HUDEP-2 (cell line): Measurements from ENCODE around the gene ARL16.
A peak's percentile ranks its signal among the peaks of the same experiment; 100 is the strongest.

Experiments used
- DNase-seq, 76 experiments: peaks; one replicate each; lab custom pipeline; 2025; ENCODE audit not compliant: unreplicated experiment in 76 of 76; lab: John Stamatoyannopoulos, UW

Gene ARL16

GRCh38 chr17:81696218-81696941 lies 12.8 kb upstream of the ARL16 start:
- DNase-seq = no peak

- DNase-seq = no peak
These were observed 12.2 kb upstream of the ARL16 start for GRCh38 chr17:81695801-81696200.

- no peak for DNase-seq
These were observed 11.6 kb upstream of the ARL16 start for GRCh38 chr17:81695211-81695610.

- no peak for DNase-seq
These were observed 11.2 kb upstream of the ARL16 start for GRCh38 chr17:81694810-81695209.

GRCh38 chr17:81693509-81694210 lies 10.1 kb upstream of the ARL16 start:
- no peak for DNase-seq

- no peak for DNase-seq
These were observed 8.0 kb upstream of the ARL16 start for GRCh38 chr17:81691608-81692007.

- no peak for DNase-seq
These were observed 7.6 kb upstream of the ARL16 start for GRCh38 chr17:81691196-81691595.

GRCh38 chr17:81690549-81690948 lies 7.0 kb upstream of the ARL16 start:
- DNase-seq = no peak

GRCh38 chr17:81690066-81690465 lies 6.5 kb upstream of the ARL16 start:
- no peak for DNase-seq

- DNase-seq = no peak
These were observed 5.0 kb upstream of the ARL16 start for GRCh38 chr17:81688616-81689015.

- DNase-seq = no peak
These were observed 4.4 kb upstream of the ARL16 start for GRCh38 chr17:81687770-81688541.

- DNase-seq = no peak
These were observed 3.0 kb upstream of the ARL16 start for GRCh38 chr17:81686614-81687013.

- DNase-seq = peak in 7 of 76 experiments; percentile 8 to 30 (median 18)
These were observed 1.5 kb upstream of the ARL16 start for GRCh38 chr17:81685108-81685507.

- peak in 10 of 76 experiments; percentile 10 to 37 (median 25) for DNase-seq
These were observed 880 bp upstream of the ARL16 start for GRCh38 chr17:81684442-81684911.

- DNase-seq = no peak
These were observed 401 bp downstream of the ARL16 start for GRCh38 chr17:81683208-81683583.

GRCh38 chr17:81682565-81683207 lies 911 bp downstream of the ARL16 start:
- DNase-seq = no peak

- peak in 1 of 76 experiments; percentile 3 for DNase-seq
These were observed 1.9 kb downstream of the ARL16 start for GRCh38 chr17:81681672-81682071.

GRCh38 chr17:81680150-81680549 lies 3.4 kb downstream of the ARL16 start:
- DNase-seq = no peak

- DNase-seq = no peak
These were observed 6.7 kb downstream of the ARL16 start for GRCh38 chr17:81676906-81677305.

- peak in 27 of 76 experiments; percentile 8 to 53 (median 32) for DNase-seq
These were observed 7.9 kb downstream of the ARL16 start for GRCh38 chr17:81675515-81676221.
